ENCODE data around the gene FRMPD4. TPM values are rescaled to one million over a fixed set of nuclear protein-coding genes. Genes with fewer than 3 reads are reported as not detected.

FRMPD4 gene
- total RNA-seq, 1 donor from 2014 or later, result not detected

- H3K4me1 Mint-ChIP-seq (ENCODE audit: low read depth), result no peaks in the 10 kb centered on the region
- no peak overlapping the region for H3K4me3 Mint-ChIP-seq (ENCODE audit: low read depth)
- H3K9me3 Mint-ChIP-seq, result no peaks in the 10 kb centered on the region
- H3K27me3 Mint-ChIP-seq (ENCODE audit: low read depth), result no peaks in the 10 kb centered on the region
- intact Hi-C loops (cut with micrococcal nuclease), result no loop called here
- H3K27ac Mint-ChIP-seq, result no peak overlapping the region
- no peak for DNase-seq (ENCODE audit: low spot score)
- H3K36me3 Mint-ChIP-seq (ENCODE audit: low read depth), result no peaks in the 10 kb centered on the region
These were observed 615.1 kb downstream of the FRMPD4 start for GRCh38 chrX:12753366-12753765.

GRCh38 chrX:12758291-12758690 is 620.0 kb downstream of the FRMPD4 start:
- Mint-ChIP-seq H3K36me3 (ENCODE audit: low read depth) (no peaks in the 10 kb centered on the region), H3K4me1 (ENCODE audit: low read depth) (no peaks in the 10 kb centered on the region), H3K27me3 (ENCODE audit: low read depth) (no peaks in the 10 kb centered on the region), H3K9me3 (no peaks in the 10 kb centered on the region), H3K27ac (no peak overlapping the region), H3K4me3 (ENCODE audit: low read depth) (no peak overlapping the region)
- no peak for DNase-seq (ENCODE audit: low spot score)
- intact Hi-C loops (cut with micrococcal nuclease), result no loop called here

GRCh38 chrX:12767856-12768255 is 629.6 kb downstream of the FRMPD4 start:
- Mint-ChIP-seq H3K36me3 (ENCODE audit: low read depth) (no peaks in the 10 kb centered on the region), H3K27ac (no peak overlapping the region), H3K27me3 (ENCODE audit: low read depth) (peaks cover 27% of the 10 kb centered on the region), H3K4me1 (ENCODE audit: low read depth) (peaks cover 7% of the 10 kb centered on the region), H3K9me3 (no peaks in the 10 kb centered on the region), H3K4me3 (ENCODE audit: low read depth) (no peak overlapping the region)
- DNase-seq (ENCODE audit: low spot score), result no peak
- intact Hi-C loops (cut with micrococcal nuclease), result no loop called here

GRCh38 chrX:12768491-12768890 is 630.2 kb downstream of the FRMPD4 start:
- H3K4me1 Mint-ChIP-seq (ENCODE audit: low read depth), result peaks cover 7% of the 10 kb centered on the region
- intact Hi-C loops (cut with micrococcal nuclease), result no loop called here
- H3K27ac Mint-ChIP-seq, result no peak overlapping the region
- no peaks in the 10 kb centered on the region for H3K36me3 Mint-ChIP-seq (ENCODE audit: low read depth)
- no peak for DNase-seq (ENCODE audit: low spot score)
- H3K4me3 Mint-ChIP-seq (ENCODE audit: low read depth), result no peak overlapping the region
- no peaks in the 10 kb centered on the region for H3K9me3 Mint-ChIP-seq
- peaks cover 28% of the 10 kb centered on the region for H3K27me3 Mint-ChIP-seq (ENCODE audit: low read depth)

GRCh38 chrX:12770440-12770839 is 632.2 kb downstream of the FRMPD4 start:
- H3K9me3 Mint-ChIP-seq, result no peaks in the 10 kb centered on the region
- no peak for DNase-seq (ENCODE audit: low spot score)
- peaks cover 7% of the 10 kb centered on the region for H3K4me1 Mint-ChIP-seq (ENCODE audit: low read depth)
- H3K27me3 Mint-ChIP-seq (ENCODE audit: low read depth), result peaks cover 28% of the 10 kb centered on the region
- no peak overlapping the region for H3K4me3 Mint-ChIP-seq (ENCODE audit: low read depth)
- no peak overlapping the region for H3K27ac Mint-ChIP-seq
- intact Hi-C loops (cut with micrococcal nuclease), result no loop called here
- no peaks in the 10 kb centered on the region for H3K36me3 Mint-ChIP-seq (ENCODE audit: low read depth)

- DNase-seq (ENCODE audit: low spot score), result peak; percentile 58
- H3K36me3 Mint-ChIP-seq (ENCODE audit: low read depth), result no peaks in the 10 kb centered on the region
- no peaks in the 10 kb centered on the region for H3K9me3 Mint-ChIP-seq
- H3K27me3 Mint-ChIP-seq (ENCODE audit: low read depth), result peaks cover 33% of the 10 kb centered on the region
- H3K4me3 Mint-ChIP-seq (ENCODE audit: low read depth), result no peak overlapping the region
- intact Hi-C loops (cut with micrococcal nuclease), result no loop called here
- H3K4me1 Mint-ChIP-seq (ENCODE audit: low read depth), result peaks cover 7% of the 10 kb centered on the region
- H3K27ac Mint-ChIP-seq, result no peak overlapping the region
These were observed 633.3 kb downstream of the FRMPD4 start for GRCh38 chrX:12771445-12772069.

Data from activated T-helper 2 cell treated with anti-CD3 and anti-CD28 coated beads, Interferon-gamma antibody, Interleukin-2, Interleukin-4, amounts not matched to agents 10 μg/mL and 5 μg/mL and 100 μg/mL, durations not matched to agents 14 hours and 24 hours and 36 hours (primary cell).